Measurements from ENCODE around the gene TGFBR2. TPM values are rescaled to one million over a fixed set of nuclear protein-coding genes. Genes with fewer than 3 reads are reported as not detected.

TGFBR2 gene
- total RNA-seq, 1 experiment from 2014 or later = 22.5 TPM

GRCh38 chr3:30664884-30665283, 58.5 kb downstream of the TGFBR2 start:
- RAD21 ChIA-PET (ENCODE audit: low non-redundant PET in 1 of 2, low total read pairs in 2 of 2, uncharacterized antibody in 2 of 2, unreplicated experiment in 2 of 2) = no interaction called here
- Histone ChIP-seq H3K4me2 (ENCODE audit: low read length) (no peak overlapping the region), H3K36me3 (ENCODE audit: control insufficient read depth in 1 of 2, insufficient read depth in 2 of 2, low read length in 2 of 2) (peaks cover 16 to 35% of the 10 kb centered on the region in 2 experiments; a peak in 2 of 4 replicates), H3K9me2 (ENCODE audit: insufficient read depth) (no peaks in the 10 kb centered on the region), H3K9ac (ENCODE audit: low read length) (no peak overlapping the region), H2AFZ (ENCODE audit: low read depth, low read length, poor library complexity, severe bottlenecking) (no peak overlapping the region), H3K79me2 (ENCODE audit: insufficient read depth, low read length) (peaks cover 91% of the 10 kb centered on the region), H4K20me1 (ENCODE audit: insufficient read depth) (peaks cover 9% of the 10 kb centered on the region; the same call in 1 of the 2 replicates), H3K4me1 (ENCODE audit: control insufficient read depth in 1 of 2, insufficient read depth in 2 of 2, low read length in 2 of 2) (peaks cover 62 to 67% of the 10 kb centered on the region in 2 experiments), H3K27ac (ENCODE audit: low read depth, low read length) (no peak overlapping the region), H3K27me3 (ENCODE audit: insufficient read depth, low read length) (no peaks in the 10 kb centered on the region), H3K4me3 (replicated peaks in 1 of 2; ENCODE audit: low read depth in 1 of 2, low read length in 2 of 2) (no peak overlapping the region), H3K9me3 (ENCODE audit: control insufficient read depth in 1 of 2, insufficient read depth in 1 of 2, low read depth in 1 of 2, low read length in 2 of 2) (no peaks in the 10 kb centered on the region)
- POLR2A ChIA-PET = no interaction called here
- TF ChIP-seq RAD21 (IDR thresholded peaks at IDR 0.05; ENCODE audit: low read depth) (no peak), MAX (IDR thresholded peaks at IDR 0.05) (no peak), POLR2AphosphoS5 (IDR thresholded peaks at IDR 0.05; ENCODE audit: low read depth, low read length) (no peak), EZH2phosphoT487 (IDR thresholded peaks at IDR 0.05; ENCODE audit: borderline replicate concordance) (no peak), ZFX (IDR thresholded peaks at IDR 0.05) (no peak), REST (IDR thresholded peaks at IDR 0.05; ENCODE audit: low read depth) (no peak), SP1 (IDR thresholded peaks at IDR 0.05; ENCODE audit: low read depth) (no peak), EGR1 (IDR thresholded peaks at IDR 0.05; ENCODE audit: low read depth) (no peak), YY1 (IDR thresholded peaks at IDR 0.05; ENCODE audit: extremely low read depth, insufficient replicate concordance, low read depth, low read length) (no peak), SIN3A (IDR thresholded peaks at IDR 0.05; ENCODE audit: low read depth) (no peak), POLR2A (IDR thresholded peaks at IDR 0.05; ENCODE audit: borderline replicate concordance, extremely low read depth, insufficient read depth, insufficient read length) (no peak)
- TF ChIP-seq, protein P1, sequence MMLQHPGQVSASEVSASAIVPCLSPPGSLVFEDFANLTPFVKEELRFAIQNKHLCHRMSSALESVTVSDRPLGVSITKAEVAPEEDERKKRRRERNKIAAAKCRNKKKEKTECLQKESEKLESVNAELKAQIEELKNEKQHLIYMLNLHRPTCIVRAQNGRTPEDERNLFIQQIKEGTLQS (IDR thresholded peaks at IDR 0.05) = no peak
- intact Hi-C loops (cut with micrococcal nuclease) = no loop called here
- BruUV-seq (replicated peaks) = no TSS peak
- ATAC-seq = no peak
- CTCF ChIA-PET = interaction anchor here (1.2 kb wide), 1 partner anchor 24 kb away, joined by 3 read pairs; no protein-coding TSS in a partner anchor
- no peak for DNase-seq (ENCODE audit: low read depth, low spot score)
